Bronchus fibroblast of lung (primary cell): ENCODE data around the gene PIR. TPM values are rescaled to one million over a fixed set of nuclear protein-coding genes. Genes with fewer than 3 reads are reported as not detected.

Experiments
- total RNA-seq: library from RNA; depleted of rRNA; stranded (reverse); fragments of >200 nt; gene quantifications from 2 replicates; pipeline ENCODE4 v1.2.3, GENCODE V29; 2015

The PIR gene
- total RNA-seq: 7.7 and 8.5 TPM in 2 replicates

GRCh38 chrX:15493118-15493962, at the start of gene PIR:
PIR (minus strand) TSS chrX:15493333; CDS start chrX:15491257, 2,076 bp downstream.

GRCh38 chrX:15500497-15500966, 7.4 kb upstream of the PIR start, which contains the start of gene BMX:
BMX (plus strand) TSS chrX:15500807; CDS start chrX:15508354, 7,547 bp downstream.

GRCh38 chrX:15384304-15384703, 108.8 kb downstream of the PIR start, which contains the start of gene VEGFD:
VEGFD (minus strand) TSS chrX:15384413; CDS start chrX:15383946, 467 bp downstream.

GRCh38 chrX:15335135-15336022, 157.8 kb downstream of the PIR start, which contains the start of gene PIGA:
PIGA (minus strand) TSS chrX:15335523; CDS start chrX:15331930, 3,593 bp downstream.

Other genes with a start within 250 kb of the PIR start
- 0.74 and 2.0 TPM in 2 replicates for gene ASB9, start 223.2 kb downstream of the PIR start, total RNA-seq
- gene ASB11, start 177.7 kb downstream of the PIR start, total RNA-seq: not detected in 2 replicates
- gene PIGA, start 157.8 kb downstream of the PIR start, total RNA-seq: 5.1 and 7.6 TPM in 2 replicates
- under 0.01 TPM in 1 of 2 replicates, not detected in the other for gene VEGFD, start 108.9 kb downstream of the PIR start, total RNA-seq
- not detected in 2 replicates for gene BMX, start 7.5 kb upstream of the PIR start, total RNA-seq
- gene ACE2, start 107.6 kb upstream of the PIR start, total RNA-seq: not detected in 2 replicates
- gene CLTRN, start 171.5 kb upstream of the PIR start, total RNA-seq: 0.15 TPM in 1 of 2 replicates, not detected in the other
- gene CA5B, start 244.9 kb upstream of the PIR start, total RNA-seq: 4.8 and 10.1 TPM in 2 replicates